Measurements from ENCODE around the gene CAND1.

CAND1 gene

DNA sequence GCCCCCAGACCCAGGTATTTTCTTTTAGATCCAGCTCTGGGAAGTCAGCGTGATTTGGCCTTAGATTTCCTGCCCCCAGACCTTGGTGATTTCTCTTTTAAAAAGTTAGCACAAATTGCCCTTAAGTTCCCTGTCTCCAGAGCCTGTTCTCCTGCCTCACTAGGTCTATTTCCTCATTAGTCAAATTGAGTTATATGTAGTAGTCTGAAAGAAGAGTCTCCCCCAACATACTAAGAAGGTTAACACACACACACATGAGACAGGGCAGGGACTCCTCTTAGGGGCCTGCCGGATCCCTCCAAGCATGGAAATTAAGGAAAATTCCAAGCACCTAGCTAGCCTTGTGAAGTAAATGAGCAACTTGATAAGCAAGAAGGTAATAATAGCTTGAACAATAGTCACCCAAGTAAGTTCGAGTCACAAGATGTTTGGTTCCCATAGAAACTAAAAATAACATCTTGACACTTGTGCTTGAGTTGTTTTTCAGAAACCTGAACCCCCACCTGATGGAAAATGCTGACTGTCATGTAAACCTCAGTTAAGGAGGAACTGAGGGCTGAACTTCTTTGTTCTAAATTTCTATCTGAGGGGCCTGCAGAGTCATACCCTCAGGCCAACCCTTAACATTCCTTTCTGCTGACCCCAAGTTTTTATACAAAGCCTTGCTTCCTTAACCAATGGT, 51.6 kb downstream of the CAND1 start:
- CTCF ChIA-PET, result no interaction called here
- no peak for TF ChIP-seq FOXA1 (IDR thresholded peaks at IDR 0.05)
- TF ChIP-seq BHLHE40 (IDR thresholded peaks at IDR 0.05; ENCODE audit: borderline replicate concordance), result no peak
- TF ChIP-seq CTBP1 (IDR thresholded peaks at IDR 0.05; ENCODE audit: borderline replicate concordance), result no peak
- no peak for TF ChIP-seq L3MBTL2 (conservative IDR thresholded peaks at IDR 0.05)
- TF ChIP-seq FOXM1 (IDR thresholded peaks at IDR 0.05; ENCODE audit: borderline replicate concordance), result no peak
- TF ChIP-seq, protein P1, sequence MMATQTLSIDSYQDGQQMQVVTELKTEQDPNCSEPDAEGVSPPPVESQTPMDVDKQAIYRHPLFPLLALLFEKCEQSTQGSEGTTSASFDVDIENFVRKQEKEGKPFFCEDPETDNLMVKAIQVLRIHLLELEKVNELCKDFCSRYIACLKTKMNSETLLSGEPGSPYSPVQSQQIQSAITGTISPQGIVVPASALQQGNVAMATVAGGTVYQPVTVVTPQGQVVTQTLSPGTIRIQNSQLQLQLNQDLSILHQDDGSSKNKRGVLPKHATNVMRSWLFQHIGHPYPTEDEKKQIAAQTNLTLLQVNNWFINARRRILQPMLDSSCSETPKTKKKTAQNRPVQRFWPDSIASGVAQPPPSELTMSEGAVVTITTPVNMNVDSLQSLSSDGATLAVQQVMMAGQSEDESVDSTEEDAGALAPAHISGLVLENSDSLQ (IDR thresholded peaks at IDR 0.05), result no peak
- no peak for TF ChIP-seq ARNT (IDR thresholded peaks at IDR 0.05)
- TF ChIP-seq HDGF (IDR thresholded peaks at IDR 0.05; ENCODE audit: borderline replicate concordance), result no peak
- TF ChIP-seq SUZ12 (IDR thresholded peaks at IDR 0.05), result no peak
- TF ChIP-seq LEF1 (IDR thresholded peaks at IDR 0.05; ENCODE audit: borderline replicate concordance), result no peak
- POLR2A ChIA-PET, result no interaction called here
- DNase-seq (ENCODE audit: extremely low spot score), result no peak

DNA sequence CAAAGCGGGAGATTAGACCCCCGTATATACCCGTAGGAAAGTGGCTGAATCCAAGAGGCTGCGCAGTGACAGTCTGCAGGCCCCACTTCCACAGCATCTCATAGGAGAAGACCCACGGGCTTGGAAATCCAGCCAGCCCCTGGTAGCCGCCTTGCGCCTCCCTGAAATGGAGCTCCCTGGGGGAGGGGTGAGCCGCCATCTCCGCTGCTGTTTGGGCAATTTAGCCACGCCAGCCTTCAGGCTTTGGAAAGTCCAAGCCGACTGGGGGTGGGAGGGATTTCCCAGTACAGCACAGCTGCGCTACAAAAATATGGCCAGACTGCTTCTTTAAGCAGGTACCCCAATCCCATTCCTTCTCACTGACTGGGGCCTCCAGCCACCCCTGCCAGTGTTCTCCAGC, 53.4 kb downstream of the CAND1 start:
- TF ChIP-seq SP1 (IDR thresholded peaks at IDR 0.05) (no peak), FOXA1 (IDR thresholded peaks at IDR 0.05) (no peak), ELF4 (IDR thresholded peaks at IDR 0.05) (no peak), ARNT (IDR thresholded peaks at IDR 0.05) (no peak), NFRKB (IDR thresholded peaks at IDR 0.05) (no peak), LEF1 (IDR thresholded peaks at IDR 0.05; ENCODE audit: borderline replicate concordance) (no peak), FOXM1 (IDR thresholded peaks at IDR 0.05; ENCODE audit: borderline replicate concordance) (no peak), FOXK2 (IDR thresholded peaks at IDR 0.05) (no peak), BHLHE40 (IDR thresholded peaks at IDR 0.05; ENCODE audit: borderline replicate concordance) (no peak), SUZ12 (IDR thresholded peaks at IDR 0.05) (no peak), ZNF384 (IDR thresholded peaks at IDR 0.05) (no peak), TARDBP (IDR thresholded peaks at IDR 0.05) (no peak), L3MBTL2 (conservative IDR thresholded peaks at IDR 0.05) (no peak), CTBP1 (IDR thresholded peaks at IDR 0.05; ENCODE audit: borderline replicate concordance) (no peak), HDGF (IDR thresholded peaks at IDR 0.05; ENCODE audit: borderline replicate concordance) (no peak)
- TF ChIP-seq, protein P1 (IDR thresholded peaks at IDR 0.05), result no peak
- ChIA-PET CTCF (no interaction called here), POLR2A (no interaction called here)
- DNase-seq (ENCODE audit: extremely low spot score), result no peak

DNA sequence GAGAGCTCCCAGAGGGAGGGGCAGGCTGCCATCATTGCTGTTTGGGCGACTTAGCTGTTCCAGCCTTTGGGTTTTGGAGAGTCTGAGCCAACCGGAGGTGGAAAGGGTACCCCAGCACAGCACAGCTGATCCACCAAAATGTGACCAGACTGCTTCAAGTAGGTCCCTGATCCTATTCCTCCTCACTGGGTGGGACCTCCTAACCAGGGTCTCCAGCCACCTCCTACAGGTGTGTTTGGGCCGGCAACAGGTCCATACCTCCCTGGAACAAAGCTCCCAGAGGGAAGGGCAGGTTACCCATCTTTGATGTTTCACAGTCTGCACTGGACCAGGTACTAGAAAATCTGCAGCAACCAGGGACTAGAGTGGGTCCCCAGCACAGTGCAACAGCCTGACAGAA, 53.8 kb downstream of the CAND1 start:
- no peak for DNase-seq (ENCODE audit: extremely low spot score)
- TF ChIP-seq CTBP1 (IDR thresholded peaks at IDR 0.05; ENCODE audit: borderline replicate concordance) (no peak), FOXM1 (IDR thresholded peaks at IDR 0.05; ENCODE audit: borderline replicate concordance) (no peak), L3MBTL2 (conservative IDR thresholded peaks at IDR 0.05) (no peak), SUZ12 (IDR thresholded peaks at IDR 0.05) (no peak), SP1 (IDR thresholded peaks at IDR 0.05) (no peak), TARDBP (IDR thresholded peaks at IDR 0.05) (no peak), ZNF384 (IDR thresholded peaks at IDR 0.05) (no peak)
- ChIA-PET POLR2A (no interaction called here), CTCF (no interaction called here)

DNA sequence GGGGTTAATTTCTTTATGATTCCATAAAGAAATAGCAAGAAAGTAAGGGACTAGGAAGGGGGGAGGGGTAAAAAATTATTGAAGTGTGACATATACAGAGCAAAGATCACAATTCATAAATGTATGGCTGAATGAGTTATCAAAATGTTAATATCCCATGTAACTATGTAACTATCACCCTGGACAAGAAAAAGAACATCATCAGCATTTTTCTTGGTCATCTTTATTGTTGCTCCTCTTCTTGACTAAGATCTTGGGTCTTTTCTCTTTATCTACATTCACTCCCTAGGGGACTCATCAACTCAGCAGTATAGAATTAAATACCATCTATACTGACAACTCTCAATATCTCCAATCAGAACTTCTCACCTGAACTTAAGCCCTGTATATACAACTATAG, 57.5 kb downstream of the CAND1 start:
- ChIA-PET POLR2A (no interaction called here), CTCF (no interaction called here)
- TF ChIP-seq TARDBP (IDR thresholded peaks at IDR 0.05) (no peak), FOXA1 (IDR thresholded peaks at IDR 0.05) (no peak), SP1 (IDR thresholded peaks at IDR 0.05) (no peak), LEF1 (IDR thresholded peaks at IDR 0.05; ENCODE audit: borderline replicate concordance) (no peak), ZNF384 (IDR thresholded peaks at IDR 0.05) (no peak), HDGF (IDR thresholded peaks at IDR 0.05; ENCODE audit: borderline replicate concordance) (no peak), BHLHE40 (IDR thresholded peaks at IDR 0.05; ENCODE audit: borderline replicate concordance) (no peak), FOXM1 (IDR thresholded peaks at IDR 0.05; ENCODE audit: borderline replicate concordance) (no peak), CTBP1 (IDR thresholded peaks at IDR 0.05; ENCODE audit: borderline replicate concordance) (no peak), SUZ12 (IDR thresholded peaks at IDR 0.05) (no peak), ELF4 (IDR thresholded peaks at IDR 0.05) (no peak), FOXK2 (IDR thresholded peaks at IDR 0.05) (no peak), NFRKB (IDR thresholded peaks at IDR 0.05) (no peak), ARNT (IDR thresholded peaks at IDR 0.05) (no peak), L3MBTL2 (conservative IDR thresholded peaks at IDR 0.05) (no peak)
- TF ChIP-seq, protein P1 (IDR thresholded peaks at IDR 0.05), result no peak
- no peak for DNase-seq (ENCODE audit: extremely low spot score)

DNA sequence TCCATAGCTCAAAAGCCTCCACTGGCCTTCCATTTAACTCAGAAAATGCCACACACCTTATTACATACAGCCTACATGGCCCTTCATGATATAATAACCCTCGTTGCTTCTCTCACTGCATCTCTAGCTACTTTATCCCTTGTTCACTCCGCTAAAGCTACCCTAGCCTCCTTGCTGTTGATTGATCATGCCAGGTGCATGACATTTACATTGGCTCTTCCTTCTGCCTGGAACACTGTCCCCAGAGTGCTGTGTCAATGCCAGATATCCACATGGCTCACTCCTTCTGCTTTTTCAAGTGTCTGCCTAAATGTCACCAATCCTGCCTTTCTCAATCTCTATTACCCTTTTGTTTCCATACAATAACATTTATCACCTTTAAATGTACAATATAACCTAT, 58.3 kb downstream of the CAND1 start:
- CTCF ChIA-PET, result no interaction called here
- DNase-seq (ENCODE audit: extremely low spot score), result no peak
- TF ChIP-seq TARDBP (IDR thresholded peaks at IDR 0.05), result no peak
- POLR2A ChIA-PET, result no interaction called here

DNA sequence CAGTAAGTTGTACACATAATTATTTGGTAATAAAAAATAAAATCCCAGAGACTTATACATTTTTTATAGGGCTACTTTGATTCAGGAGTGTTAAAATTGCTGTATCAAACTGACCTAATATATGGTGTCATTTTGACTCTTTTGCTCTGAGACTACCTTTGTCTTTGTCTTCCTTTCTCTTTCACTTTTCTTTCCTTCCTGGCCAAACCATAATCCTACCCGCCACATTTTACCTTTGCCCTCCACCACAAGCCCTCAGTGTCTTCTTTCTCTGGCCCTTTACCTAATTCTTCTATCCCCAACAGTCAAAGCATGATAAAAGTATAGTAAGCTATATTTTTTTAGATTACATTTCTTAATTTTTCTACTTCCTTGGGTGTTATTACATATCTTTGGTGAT, 62.0 kb downstream of the CAND1 start:
- no peak for DNase-seq (ENCODE audit: extremely low spot score)
- TF ChIP-seq FOXK2 (IDR thresholded peaks at IDR 0.05) (no peak), BHLHE40 (IDR thresholded peaks at IDR 0.05; ENCODE audit: borderline replicate concordance) (no peak), LEF1 (IDR thresholded peaks at IDR 0.05; ENCODE audit: borderline replicate concordance) (no peak), ARNT (IDR thresholded peaks at IDR 0.05) (no peak), HDGF (IDR thresholded peaks at IDR 0.05; ENCODE audit: borderline replicate concordance) (no peak), CTBP1 (IDR thresholded peaks at IDR 0.05; ENCODE audit: borderline replicate concordance) (no peak), NFRKB (IDR thresholded peaks at IDR 0.05) (no peak), SUZ12 (IDR thresholded peaks at IDR 0.05) (no peak), ZNF384 (IDR thresholded peaks at IDR 0.05) (no peak), FOXA1 (IDR thresholded peaks at IDR 0.05) (no peak), TARDBP (IDR thresholded peaks at IDR 0.05) (no peak), ELF4 (IDR thresholded peaks at IDR 0.05) (no peak)
- ChIA-PET CTCF (no interaction called here), POLR2A (no interaction called here)
